CD4-positive, alpha-beta T cell treated with Interferon alpha-2 for 1 hour (primary cell): ENCODE data around the gene PRDX1.

Experiments
- DNase-seq, 2 donors: peaks; one replicate each; pipeline ENCODE4 v3.0.0-alpha.2; 2020 to 2022

Gene PRDX1

GRCh38 chr1:45521413-45522323 lies at the start of gene PRDX1:
TSS of gene PRDX1 (minus strand) at chr1:45521884. CDS start at chr1:45519043, 2,841 bp downstream.
- DNase-seq: peak; percentile 95 to 97

DNA sequence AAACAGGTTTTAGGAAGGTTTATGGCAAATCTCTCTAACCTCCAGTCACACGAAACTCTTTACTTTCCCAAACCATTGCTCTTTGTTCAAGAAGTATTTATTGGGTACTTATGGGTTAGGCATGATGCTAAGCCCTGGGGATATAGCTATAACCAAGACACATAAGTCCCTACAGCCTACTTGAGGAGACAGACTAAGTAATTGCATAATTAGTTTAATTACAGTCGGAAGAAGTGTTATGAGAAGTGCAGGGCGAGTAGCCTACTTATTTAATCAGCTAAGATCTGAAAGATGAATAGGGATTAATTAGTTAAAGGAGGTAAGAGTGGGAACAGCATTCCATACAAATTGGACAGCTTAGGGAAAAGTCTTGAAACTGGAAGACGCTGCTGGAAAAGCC lies 48.9 kb upstream of the PRDX1 start:
- DNase-seq: no peak

- peak; percentile 72 to 80 for DNase-seq
Observed at GRCh38 chr1:45569962-45570581, 48.4 kb upstream of the PRDX1 start.

- no peak for DNase-seq
Observed at GRCh38 chr1:45569571-45569961, 47.9 kb upstream of the PRDX1 start.

GRCh38 chr1:45568421-45568820 lies 46.7 kb upstream of the PRDX1 start:
- no peak for DNase-seq

- no peak for DNase-seq
Observed at GRCh38 chr1:45567911-45568310, 46.2 kb upstream of the PRDX1 start.

GRCh38 chr1:45566722-45567121 lies 45.0 kb upstream of the PRDX1 start:
- DNase-seq: no peak

- DNase-seq: no peak
Observed at GRCh38 chr1:45563843-45564242, 42.2 kb upstream of the PRDX1 start.

DNA sequence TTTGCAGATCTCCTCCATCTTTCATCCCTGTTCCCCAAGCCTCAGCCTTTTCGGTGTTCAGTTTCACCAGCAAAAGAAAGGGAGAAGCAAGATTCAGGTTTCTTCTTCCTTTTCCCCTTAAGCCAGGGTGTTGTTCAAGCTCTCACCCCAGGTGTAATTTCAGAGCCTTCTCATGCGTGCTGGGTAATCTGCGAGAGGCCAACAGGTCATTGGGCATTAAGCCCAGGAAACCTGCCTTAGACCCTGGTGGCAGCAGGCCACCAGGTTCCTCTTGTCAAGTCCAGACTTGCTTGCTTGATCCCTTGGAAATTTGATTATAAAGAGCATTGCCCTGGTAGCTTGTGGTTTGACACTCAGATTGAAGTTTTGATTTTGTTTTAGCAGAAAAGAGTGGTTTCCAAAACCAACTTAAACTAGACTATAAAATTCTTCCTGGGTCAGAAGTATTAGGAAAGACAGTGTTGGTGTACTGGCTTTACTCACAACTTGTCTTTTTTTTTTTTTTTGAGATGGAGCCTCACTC lies 35.8 kb upstream of the PRDX1 start:
- no peak for DNase-seq

GRCh38 chr1:45554198-45554597 lies 32.5 kb upstream of the PRDX1 start:
- no peak for DNase-seq

DNA sequence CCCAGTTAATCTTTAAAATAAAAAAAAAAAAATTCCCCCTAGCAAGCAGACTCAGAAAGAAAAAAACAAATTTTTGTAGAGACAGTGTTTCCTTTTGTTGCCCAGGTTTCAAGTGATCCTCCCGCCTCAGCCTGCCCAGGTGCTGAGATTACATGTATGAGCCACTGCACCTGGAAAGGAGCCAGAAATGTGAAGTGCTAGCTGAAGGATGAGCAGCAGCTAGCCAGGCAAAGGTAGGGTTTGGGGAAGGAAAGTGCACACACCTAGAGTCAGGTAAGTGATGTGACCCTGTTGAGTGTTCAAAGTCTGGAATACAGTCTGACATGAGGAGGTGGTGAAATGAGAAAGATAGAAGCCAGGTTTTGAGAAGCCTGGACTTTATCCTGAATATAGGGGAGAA lies 30.6 kb upstream of the PRDX1 start:
- no peak for DNase-seq

GRCh38 chr1:45551684-45552083 lies 30.0 kb upstream of the PRDX1 start:
- DNase-seq: no peak

DNA sequence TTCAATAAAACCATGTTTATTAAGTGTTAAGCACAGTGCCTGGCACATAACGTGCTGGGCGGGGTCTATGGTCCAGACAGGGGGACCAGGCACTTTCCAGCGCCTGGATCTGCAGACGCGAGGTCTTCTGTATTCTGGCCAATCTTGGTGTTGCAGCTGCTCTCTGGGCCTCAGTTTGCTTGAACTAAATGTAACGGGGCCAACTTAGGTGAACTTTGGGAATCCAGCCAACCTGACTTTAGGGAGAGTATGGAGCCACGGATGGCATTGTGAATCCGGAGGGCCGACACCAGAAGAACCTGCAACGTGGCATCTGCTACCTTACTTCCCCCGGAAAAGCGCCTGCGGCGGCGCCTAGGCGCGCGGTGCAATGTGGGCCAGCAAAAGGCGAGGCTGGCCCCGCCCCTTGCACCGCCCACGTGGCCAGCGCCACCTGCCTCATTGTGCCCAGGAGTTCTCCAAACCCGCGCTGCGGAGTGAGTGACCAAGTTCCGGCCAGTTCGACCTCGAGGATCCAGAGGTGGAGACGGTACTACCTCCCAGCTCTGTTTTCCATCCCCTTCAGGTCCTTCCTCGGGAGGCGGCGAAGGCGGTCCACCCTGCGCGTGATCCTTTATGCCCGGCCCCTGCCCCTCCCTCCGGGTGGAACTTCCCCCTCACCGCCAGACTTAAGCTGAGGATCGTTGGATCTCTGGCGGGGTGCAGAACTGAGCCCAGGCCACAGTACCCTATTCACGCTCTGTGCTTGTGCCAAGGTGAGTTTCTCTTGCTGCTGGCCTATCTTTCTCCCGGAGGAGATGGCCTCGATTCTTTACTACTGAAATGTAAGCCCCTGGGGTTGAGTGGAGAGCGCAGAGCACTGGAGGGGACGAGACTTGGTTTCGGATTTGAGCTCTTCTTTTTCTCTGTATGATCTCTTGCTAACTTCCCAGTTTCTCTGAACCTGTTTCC lies 29.0 kb upstream of the PRDX1 start, which contains the start of gene AKR1A1:
AKR1A1 (plus strand) TSS at position 426 of the 951 bp plus-strand sequence. CDS start 10,969 bp downstream, outside the sequence.
- peak; percentile 82 to 86 for DNase-seq

- no peak for DNase-seq
Observed at GRCh38 chr1:45545553-45546310, 24.0 kb upstream of the PRDX1 start.

DNA sequence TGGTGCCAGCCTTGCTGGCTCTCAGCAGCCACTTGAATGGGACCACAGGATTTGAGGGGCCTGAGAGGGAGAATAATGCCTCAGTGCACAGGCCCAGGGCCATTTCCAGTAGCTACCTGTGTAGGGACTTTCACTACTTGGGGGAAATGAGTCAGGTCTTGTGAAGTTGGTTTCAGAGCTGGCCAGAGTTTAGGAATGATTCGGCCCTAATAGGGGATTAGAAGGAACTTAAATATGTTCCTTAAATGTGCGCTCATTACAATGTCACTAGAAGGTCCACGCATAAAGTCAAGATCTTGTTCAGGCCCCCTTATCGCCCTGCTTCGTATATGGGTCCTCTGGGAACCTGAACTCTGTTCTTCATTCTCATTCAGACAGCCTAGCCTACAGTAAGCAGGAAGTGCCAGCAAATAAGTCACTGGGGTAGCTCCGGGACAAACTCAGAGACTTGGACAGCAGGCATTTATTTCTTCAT lies 23.4 kb upstream of the PRDX1 start:
- no peak for DNase-seq

GRCh38 chr1:45544530-45544929 lies 22.8 kb upstream of the PRDX1 start:
- no peak for DNase-seq

GRCh38 chr1:45543581-45544417 lies 22.1 kb upstream of the PRDX1 start:
- DNase-seq: peak; percentile 77 to 79

GRCh38 chr1:45542591-45542990 lies 20.9 kb upstream of the PRDX1 start:
- DNase-seq: no peak

DNA sequence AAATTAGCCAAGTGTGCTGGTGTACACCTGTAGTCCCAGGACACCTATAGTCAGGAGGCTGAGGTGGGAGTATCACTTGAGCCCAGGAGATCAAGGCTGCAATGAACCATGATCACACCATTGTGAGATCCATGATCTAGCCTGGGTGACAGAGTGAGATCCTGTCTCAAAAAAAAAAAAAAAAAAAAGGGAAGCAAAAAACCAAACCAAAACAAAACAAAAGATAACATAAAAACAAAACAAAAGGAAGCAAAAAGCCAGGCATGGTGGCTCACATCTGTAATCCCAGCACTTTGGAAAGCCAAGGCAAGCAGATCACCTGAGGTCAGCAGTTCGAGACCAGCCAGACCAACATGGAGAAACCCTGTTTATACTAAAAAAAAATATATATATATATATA lies 19.5 kb upstream of the PRDX1 start:
- DNase-seq: no peak

DNA sequence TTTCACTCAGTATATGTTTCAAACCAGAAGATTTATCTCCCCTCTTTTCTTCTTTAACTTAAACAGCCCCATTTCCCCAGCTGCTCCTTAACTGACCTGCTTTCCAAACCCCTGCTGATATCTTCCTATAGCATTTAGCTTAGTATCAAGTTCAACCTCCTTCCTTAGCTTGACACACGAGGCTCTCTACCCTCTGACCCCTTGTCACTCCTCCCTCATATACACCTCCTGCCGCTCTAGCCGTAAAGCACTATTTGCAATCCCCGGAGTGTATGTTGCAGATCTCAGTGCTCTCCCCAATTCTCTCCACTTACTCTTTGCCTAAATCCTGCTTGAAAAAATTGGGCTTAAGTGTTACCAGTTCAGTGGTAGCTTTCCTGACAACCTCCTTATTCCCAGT lies 15.2 kb upstream of the PRDX1 start:
- no peak for DNase-seq
